ENCODE measurements around the gene UGT1A4. TPM values are rescaled to one million over a fixed set of nuclear protein-coding genes. Genes with fewer than 3 reads are reported as not detected.

Gene UGT1A4
- total RNA-seq, 2 experiments from 2014 or later = not detected

- Mint-ChIP-seq H3K4me1 (ENCODE audit: low read depth) (no peaks in the 10 kb centered on the region), H3K27ac (no peak overlapping the region), H3K36me3 (no peaks in the 10 kb centered on the region), H3K27me3 (peaks cover 2% of the 10 kb centered on the region), H3K9me3 (no peaks in the 10 kb centered on the region), H3K4me3 (no peak overlapping the region)
- ChIA-PET POLR2A (no interaction called here), CTCF (no interaction called here)
- DNase-seq = no peak
- intact Hi-C loops (cut with micrococcal nuclease) = no loop called here
These were observed 81.7 kb downstream of the UGT1A4 start for GRCh38 chr2:233800208-233800607.

GRCh38 chr2:233801357-233802131 lies 83.0 kb downstream of the UGT1A4 start:
- peak; percentile 25 for DNase-seq
- no peaks in the 10 kb centered on the region for H3K4me1 Mint-ChIP-seq (ENCODE audit: low read depth)
- no peak overlapping the region for H3K4me3 Mint-ChIP-seq
- H3K27ac Mint-ChIP-seq = no peak overlapping the region
- no peaks in the 10 kb centered on the region for H3K36me3 Mint-ChIP-seq
- no peaks in the 10 kb centered on the region for H3K9me3 Mint-ChIP-seq
- ChIA-PET CTCF (no interaction called here), POLR2A (no interaction called here)
- H3K27me3 Mint-ChIP-seq = peaks cover 2% of the 10 kb centered on the region
- intact Hi-C loops (cut with micrococcal nuclease) = no loop called here

DNA sequence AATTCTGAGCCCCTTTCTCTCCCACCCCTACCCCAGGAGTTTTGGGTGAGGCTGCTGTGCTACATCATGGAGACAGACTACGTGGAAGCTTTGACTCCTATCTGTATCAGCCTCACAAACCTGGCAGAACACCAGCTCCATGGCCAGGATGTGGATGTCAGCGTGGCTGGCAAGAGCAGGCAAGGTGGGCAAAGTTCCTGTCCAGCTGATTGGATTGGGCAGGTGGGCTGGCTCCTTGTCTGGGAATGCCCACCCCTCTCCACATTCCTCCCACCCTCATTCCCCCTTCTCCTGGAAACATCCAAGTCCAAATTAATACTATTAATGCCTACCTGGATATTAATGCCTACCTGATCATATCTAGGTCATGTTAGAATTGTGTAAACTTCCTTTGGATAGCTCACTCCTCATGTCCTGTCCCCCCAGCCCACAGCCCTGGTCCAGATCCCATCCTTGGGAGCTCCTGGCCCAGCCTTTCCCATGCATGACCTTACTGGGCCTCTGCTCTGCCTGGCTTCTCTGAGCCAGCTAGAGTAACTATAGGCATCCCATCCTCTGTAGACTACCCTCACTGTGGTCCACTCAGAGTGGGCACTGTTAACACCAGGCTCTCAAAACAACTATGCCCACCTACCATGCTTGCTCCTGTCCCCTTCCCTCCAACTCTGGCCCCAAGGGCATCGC lies 83.7 kb downstream of the UGT1A4 start:
- Mint-ChIP-seq H3K27ac (no peak overlapping the region), H3K36me3 (no peaks in the 10 kb centered on the region), H3K9me3 (no peaks in the 10 kb centered on the region), H3K4me3 (no peak overlapping the region), H3K27me3 (peaks cover 2% of the 10 kb centered on the region), H3K4me1 (ENCODE audit: low read depth) (no peaks in the 10 kb centered on the region)
- intact Hi-C loops (cut with micrococcal nuclease) = no loop called here
- ChIA-PET POLR2A (no interaction called here), CTCF (no interaction called here)
- peak; percentile 3 for DNase-seq

- no peaks in the 10 kb centered on the region for H3K4me1 Mint-ChIP-seq (ENCODE audit: low read depth)
These were observed 84.9 kb downstream of the UGT1A4 start for GRCh38 chr2:233803292-233803911.

DNA sequence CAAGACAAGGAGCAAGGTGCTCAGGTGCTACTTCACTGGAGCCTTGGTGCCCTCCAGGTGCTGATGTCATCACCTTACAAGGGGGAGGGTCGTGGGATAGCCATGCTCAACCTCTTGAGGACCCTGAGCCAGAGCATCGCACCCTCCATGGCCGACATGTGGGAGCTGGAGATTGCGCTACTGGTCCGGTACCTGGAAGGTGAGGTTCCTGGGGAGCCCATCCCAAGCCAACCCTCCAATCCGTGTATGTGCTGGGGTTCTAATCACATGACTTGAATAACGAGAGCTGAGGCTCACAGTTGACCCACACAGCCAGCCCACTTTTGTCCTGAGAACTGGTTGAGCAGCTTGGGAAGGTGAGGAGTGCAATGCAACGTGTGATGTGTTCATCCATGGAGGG lies 85.5 kb downstream of the UGT1A4 start:
- POLR2A ChIA-PET = no interaction called here

More at GRCh38 chr2:233803292-233803911, 84.9 kb downstream of the UGT1A4 start:
- intact Hi-C loops (cut with micrococcal nuclease) = no loop called here
- no peaks in the 10 kb centered on the region for H3K36me3 Mint-ChIP-seq
- POLR2A ChIA-PET = no interaction called here
- CTCF ChIA-PET = no interaction called here
- H3K4me3 Mint-ChIP-seq = no peak overlapping the region
- no peak overlapping the region for H3K27ac Mint-ChIP-seq
- DNase-seq = peak; percentile 1
- no peaks in the 10 kb centered on the region for H3K9me3 Mint-ChIP-seq
- peaks cover 2% of the 10 kb centered on the region for H3K27me3 Mint-ChIP-seq

DNA sequence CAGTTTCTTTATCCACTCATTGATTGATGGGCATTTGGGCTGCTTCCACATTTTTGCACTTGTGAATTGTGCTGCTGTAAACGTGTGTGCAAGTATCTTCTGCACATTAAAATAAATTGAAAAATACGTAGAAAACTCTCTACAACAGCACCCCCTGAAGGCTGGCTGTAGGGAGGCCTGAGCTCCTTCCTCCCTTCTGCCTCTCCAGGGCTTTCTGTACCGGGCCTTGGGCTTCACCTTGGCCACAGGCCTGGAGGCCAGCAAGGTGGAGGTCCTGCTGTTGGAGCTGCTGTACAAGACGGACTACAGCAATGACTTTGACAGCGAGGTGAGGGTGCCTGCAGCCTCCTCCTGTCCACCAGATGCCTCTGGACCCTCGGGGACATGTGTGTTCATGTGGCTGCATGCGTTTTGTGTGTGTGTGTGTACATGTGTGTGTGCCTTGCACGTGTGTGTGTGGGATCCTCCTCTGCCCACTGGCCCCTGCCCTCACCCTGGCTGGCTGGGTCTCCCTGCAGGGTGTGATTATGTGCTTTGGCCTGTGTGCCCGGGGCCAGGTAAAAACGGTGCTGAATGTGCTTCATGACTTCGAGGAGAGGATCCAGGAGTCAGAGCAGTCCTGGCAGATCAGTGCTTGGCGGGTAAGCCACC lies 88.8 kb downstream of the UGT1A4 start:
- DNase-seq = peak; percentile 4

More for the DNA sequence above, 85.5 kb downstream of the UGT1A4 start:
- DNase-seq = no peak
- H3K9me3 Mint-ChIP-seq = no peaks in the 10 kb centered on the region
- H3K27me3 Mint-ChIP-seq = peaks cover 2% of the 10 kb centered on the region
- no peak overlapping the region for H3K27ac Mint-ChIP-seq
- CTCF ChIA-PET = no interaction called here
- H3K4me1 Mint-ChIP-seq (ENCODE audit: low read depth) = no peaks in the 10 kb centered on the region
- intact Hi-C loops (cut with micrococcal nuclease) = no loop called here
- no peak overlapping the region for H3K4me3 Mint-ChIP-seq
- H3K36me3 Mint-ChIP-seq = no peaks in the 10 kb centered on the region

DNA sequence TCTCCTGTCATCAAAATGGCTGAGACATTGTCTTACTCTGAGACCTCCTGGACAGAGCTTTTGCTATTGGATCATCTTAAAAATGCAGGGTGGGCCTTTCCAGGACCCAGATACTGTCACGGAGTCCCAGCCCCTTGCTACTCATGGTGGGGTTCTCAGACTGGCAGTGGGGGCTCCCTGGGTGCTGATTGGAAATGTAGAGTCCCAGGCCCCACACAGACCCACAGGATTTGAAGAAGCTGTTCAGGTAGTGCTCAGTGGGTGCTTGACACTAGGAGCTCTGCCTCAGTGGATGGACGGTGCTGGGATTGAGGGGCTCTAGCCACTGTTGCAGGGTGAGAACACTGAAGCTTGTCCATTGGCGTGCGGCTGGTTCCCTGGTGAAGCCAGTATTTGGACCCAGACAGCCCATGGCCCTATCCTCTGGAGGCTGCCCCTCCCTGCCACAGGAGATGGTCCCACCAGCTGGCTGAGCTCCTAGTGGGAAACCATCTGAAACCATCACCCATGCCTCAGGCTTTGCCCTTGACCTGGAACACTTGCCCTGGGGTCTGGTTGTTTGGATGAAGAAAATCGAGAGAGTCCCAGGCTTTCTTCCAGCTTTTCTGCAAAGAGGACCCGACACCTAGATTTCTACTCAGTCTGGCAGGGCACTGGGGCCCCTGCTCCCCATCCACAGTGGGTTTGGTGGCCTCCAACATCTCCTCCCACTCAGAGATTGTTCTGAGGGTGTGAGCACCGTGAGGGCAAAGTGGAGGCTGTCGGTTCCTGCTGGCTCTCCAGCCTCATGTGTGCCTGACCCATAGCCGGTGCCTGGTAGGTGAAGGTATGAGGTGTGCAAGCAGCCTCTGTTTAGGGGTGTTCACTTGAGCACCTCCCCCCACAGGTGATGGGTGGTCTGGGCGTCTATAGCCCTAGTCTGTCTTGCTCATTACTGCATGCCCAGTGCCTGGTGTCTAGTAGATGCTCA lies 89.7 kb downstream of the UGT1A4 start:
- H3K9me3 Mint-ChIP-seq = no peaks in the 10 kb centered on the region
- no peak overlapping the region for H3K27ac Mint-ChIP-seq
- no peak overlapping the region for H3K4me3 Mint-ChIP-seq
- peak; percentile 3 for DNase-seq
- H3K27me3 Mint-ChIP-seq = peaks cover 8% of the 10 kb centered on the region
- ChIA-PET CTCF (no interaction called here), POLR2A (no interaction called here)
- intact Hi-C loops (cut with micrococcal nuclease) = no loop called here
- H3K4me1 Mint-ChIP-seq (ENCODE audit: low read depth) = no peaks in the 10 kb centered on the region
- H3K36me3 Mint-ChIP-seq = no peaks in the 10 kb centered on the region

More for the DNA sequence above, 88.8 kb downstream of the UGT1A4 start:
- Mint-ChIP-seq H3K36me3 (no peaks in the 10 kb centered on the region), H3K27ac (no peak overlapping the region), H3K27me3 (peaks cover 8% of the 10 kb centered on the region), H3K4me3 (no peak overlapping the region), H3K4me1 (ENCODE audit: low read depth) (no peaks in the 10 kb centered on the region), H3K9me3 (no peaks in the 10 kb centered on the region)
- intact Hi-C loops (cut with micrococcal nuclease) = no loop called here
- ChIA-PET POLR2A (no interaction called here), CTCF (no interaction called here)

- no peaks in the 10 kb centered on the region for H3K4me1 Mint-ChIP-seq (ENCODE audit: low read depth)
- no peaks in the 10 kb centered on the region for H3K36me3 Mint-ChIP-seq
- no peak overlapping the region for H3K27ac Mint-ChIP-seq
- CTCF ChIA-PET = no interaction called here
- intact Hi-C loops (cut with micrococcal nuclease) = no loop called here
- POLR2A ChIA-PET = no interaction called here
- no peak overlapping the region for H3K4me3 Mint-ChIP-seq
- H3K9me3 Mint-ChIP-seq = no peaks in the 10 kb centered on the region
- peaks cover 6% of the 10 kb centered on the region for H3K27me3 Mint-ChIP-seq
- peak; percentile 3 for DNase-seq
These were observed 91.8 kb downstream of the UGT1A4 start for GRCh38 chr2:233810385-233810784.

DNA sequence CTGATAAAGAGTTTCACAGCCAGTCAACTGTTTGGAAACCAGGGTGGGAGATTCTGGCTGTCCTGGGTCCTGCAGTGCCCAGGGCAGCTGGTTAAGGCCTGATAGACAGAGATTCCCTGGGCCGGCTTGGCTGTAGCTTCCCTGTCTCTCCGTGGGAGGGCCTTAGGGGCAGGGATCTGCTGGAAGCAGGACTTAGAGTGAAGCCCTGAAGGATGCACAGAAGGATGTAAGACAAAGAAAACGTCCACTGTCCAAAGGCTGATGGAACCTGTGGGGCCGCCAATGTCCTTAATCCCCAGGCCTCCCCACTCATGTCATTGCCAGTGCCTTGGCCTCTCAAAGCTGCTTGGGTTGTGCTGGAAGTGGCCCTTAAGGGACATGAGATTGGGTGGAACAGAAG lies 92.6 kb downstream of the UGT1A4 start:
- ChIA-PET CTCF (no interaction called here), POLR2A (no interaction called here)
- peaks cover 6% of the 10 kb centered on the region for H3K27me3 Mint-ChIP-seq
- H3K27ac Mint-ChIP-seq = no peak overlapping the region
- no peaks in the 10 kb centered on the region for H3K9me3 Mint-ChIP-seq
- DNase-seq = peak; percentile 4
- no peak overlapping the region for H3K4me3 Mint-ChIP-seq
- no peaks in the 10 kb centered on the region for H3K4me1 Mint-ChIP-seq (ENCODE audit: low read depth)
- intact Hi-C loops (cut with micrococcal nuclease) = no loop called here
- no peaks in the 10 kb centered on the region for H3K36me3 Mint-ChIP-seq

- POLR2A ChIA-PET = no interaction called here
- peak; percentile 1 for DNase-seq
These were observed 93.2 kb downstream of the UGT1A4 start for GRCh38 chr2:233811732-233812131.

GRCh38 chr2:233813236-233814055 lies 94.9 kb downstream of the UGT1A4 start:
- Mint-ChIP-seq H3K4me1 (ENCODE audit: low read depth) (no peaks in the 10 kb centered on the region), H3K4me3 (no peak overlapping the region), H3K27me3 (peaks cover 7% of the 10 kb centered on the region), H3K27ac (no peak overlapping the region), H3K36me3 (no peaks in the 10 kb centered on the region), H3K9me3 (no peaks in the 10 kb centered on the region)
- intact Hi-C loops (cut with micrococcal nuclease) = no loop called here
- ChIA-PET POLR2A (no interaction called here), CTCF (no interaction called here)
- no peak for DNase-seq

More at GRCh38 chr2:233811732-233812131, 93.2 kb downstream of the UGT1A4 start:
- H3K9me3 Mint-ChIP-seq = no peaks in the 10 kb centered on the region
- H3K27ac Mint-ChIP-seq = no peak overlapping the region
- CTCF ChIA-PET = no interaction called here
- H3K36me3 Mint-ChIP-seq = no peaks in the 10 kb centered on the region
- no peak overlapping the region for H3K4me3 Mint-ChIP-seq
- H3K27me3 Mint-ChIP-seq = peaks cover 6% of the 10 kb centered on the region
- no peaks in the 10 kb centered on the region for H3K4me1 Mint-ChIP-seq (ENCODE audit: low read depth)
- intact Hi-C loops (cut with micrococcal nuclease) = no loop called here

Data from activated CD4-positive, alpha-beta memory T cell treated with anti-CD3 and anti-CD28 coated beads for 36 hours (primary cell).